WERI-Rb-1 (cell line): ENCODE results near the gene ZFP64.
"Not testable (repeated sequence)": the region's sequence is repeated elsewhere in the genome, so short reads cannot be mapped to it uniquely, and the experiment has no call there.

ENCODE experiments used
- DNase-seq: peaks from one replicate; pipeline ENCODE4 v3.0.0-alpha.2; 2020
- H3K27ac ChIP-seq: fragments of 250-450 bp; sonication (Bioruptor Pico); 2 replicates; pipeline ENCODE4 v1.5.1; 2020; ENCODE audit warnings: mild to moderate bottlenecking, moderate library complexity
- H3K27me3 ChIP-seq: fragments of 250-450 bp; sonication (Bioruptor Pico); 2 replicates; pipeline ENCODE4 v1.5.1; 2021; ENCODE audit warnings: mild to moderate bottlenecking, low read depth, moderate library complexity; ENCODE audit not compliant: insufficient read depth, severe bottlenecking
- H3K36me3 ChIP-seq: fragments of 250-450 bp; sonication (Bioruptor Pico); 2 replicates; pipeline ENCODE4 v1.5.1; 2020; ENCODE audit warnings: mild to moderate bottlenecking, moderate library complexity
- H3K4me3 ChIP-seq: 2 replicates; pipeline ENCODE4 v1.5.1; 2011; ENCODE audit warnings: low read depth, mild to moderate bottlenecking, control low read depth, low read length
- H3K9me3 ChIP-seq: fragments of 250-450 bp; sonication (Bioruptor Pico); 2 replicates; pipeline ENCODE4 v1.5.1; 2021; ENCODE audit warnings: mild to moderate bottlenecking, moderate library complexity; ENCODE audit not compliant: severe bottlenecking
- TF ChIP-seq, protein P1 (sequence below): IDR thresholded peaks from 2 replicates; pipeline ENCODE4 v1.5.1; 2011; ENCODE audit warnings: low read depth, mild to moderate bottlenecking, control low read depth, inconsistent platforms, low read length

The ZFP64 gene

DNA sequence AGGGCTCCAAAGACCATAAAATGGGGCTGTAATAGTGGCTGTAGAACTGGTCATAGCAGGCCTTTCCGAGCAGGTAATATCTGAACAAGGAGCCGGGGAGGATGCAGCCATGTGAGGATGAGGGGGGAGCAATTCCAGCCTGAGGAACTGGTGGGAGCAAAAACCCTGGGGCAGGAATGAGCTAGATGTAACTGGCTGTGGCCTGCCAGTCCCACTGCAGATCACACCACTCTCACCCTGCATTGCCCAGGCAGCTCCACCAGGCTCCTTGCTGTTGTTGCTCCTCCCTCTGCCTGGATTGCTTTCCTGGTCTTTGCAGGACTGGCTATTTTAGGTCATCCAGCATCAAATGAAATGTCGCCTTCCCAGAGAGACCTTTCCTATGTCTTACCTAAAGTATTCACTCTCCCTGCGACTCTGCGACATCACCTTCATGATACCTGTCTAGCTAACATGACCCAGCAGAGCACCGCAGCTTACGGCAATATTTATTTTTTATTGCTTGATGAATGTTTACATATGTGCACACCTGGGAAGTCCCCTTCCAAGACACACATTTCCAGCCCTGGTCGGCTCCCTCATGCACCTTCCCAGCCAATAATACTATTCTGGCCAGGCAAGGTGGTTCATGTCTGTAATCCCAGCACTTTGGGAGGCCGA is 2.4 kb upstream of the ZFP64 start:
- H3K27ac ChIP-seq, result no peak overlapping the region
- no peaks in the 10 kb centered on the region; the same call in 1 of the 2 replicates for H3K36me3 ChIP-seq
- no peaks in the 10 kb centered on the region for H3K27me3 ChIP-seq
- H3K4me3 ChIP-seq, result no peak overlapping the region
- TF ChIP-seq, protein P1, sequence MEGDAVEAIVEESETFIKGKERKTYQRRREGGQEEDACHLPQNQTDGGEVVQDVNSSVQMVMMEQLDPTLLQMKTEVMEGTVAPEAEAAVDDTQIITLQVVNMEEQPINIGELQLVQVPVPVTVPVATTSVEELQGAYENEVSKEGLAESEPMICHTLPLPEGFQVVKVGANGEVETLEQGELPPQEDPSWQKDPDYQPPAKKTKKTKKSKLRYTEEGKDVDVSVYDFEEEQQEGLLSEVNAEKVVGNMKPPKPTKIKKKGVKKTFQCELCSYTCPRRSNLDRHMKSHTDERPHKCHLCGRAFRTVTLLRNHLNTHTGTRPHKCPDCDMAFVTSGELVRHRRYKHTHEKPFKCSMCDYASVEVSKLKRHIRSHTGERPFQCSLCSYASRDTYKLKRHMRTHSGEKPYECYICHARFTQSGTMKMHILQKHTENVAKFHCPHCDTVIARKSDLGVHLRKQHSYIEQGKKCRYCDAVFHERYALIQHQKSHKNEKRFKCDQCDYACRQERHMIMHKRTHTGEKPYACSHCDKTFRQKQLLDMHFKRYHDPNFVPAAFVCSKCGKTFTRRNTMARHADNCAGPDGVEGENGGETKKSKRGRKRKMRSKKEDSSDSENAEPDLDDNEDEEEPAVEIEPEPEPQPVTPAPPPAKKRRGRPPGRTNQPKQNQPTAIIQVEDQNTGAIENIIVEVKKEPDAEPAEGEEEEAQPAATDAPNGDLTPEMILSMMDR, result no peak
- DNase-seq, result no peak
- H3K9me3 ChIP-seq, result no peaks in the 10 kb centered on the region

DNA sequence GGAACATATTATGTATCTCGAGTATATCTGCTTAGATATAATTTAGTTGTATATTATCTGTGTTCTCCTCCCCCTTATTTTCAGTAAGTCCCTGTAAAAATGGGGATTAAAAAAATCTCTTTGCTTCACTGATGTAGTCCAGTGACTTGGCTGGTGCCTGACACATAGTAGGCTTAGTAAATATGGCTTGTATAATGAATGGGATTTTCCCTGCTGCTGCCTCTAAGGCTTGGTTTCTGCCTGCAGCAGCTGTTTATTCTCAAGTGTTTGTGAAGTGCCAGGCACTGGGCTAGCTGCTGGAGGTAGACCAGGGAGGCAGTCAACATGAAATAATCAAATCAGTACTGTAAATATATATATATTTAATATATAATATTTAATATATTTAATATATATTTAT is 1.6 kb upstream of the ZFP64 start:
- H3K36me3 ChIP-seq, result no peaks in the 10 kb centered on the region; the same call in 1 of the 2 replicates
- DNase-seq, result no peak
- no peaks in the 10 kb centered on the region for H3K9me3 ChIP-seq
- H3K27ac ChIP-seq, result no peak overlapping the region
- no peak overlapping the region for H3K4me3 ChIP-seq
- H3K27me3 ChIP-seq, result no peaks in the 10 kb centered on the region
- TF ChIP-seq, protein P1, result no peak

DNA sequence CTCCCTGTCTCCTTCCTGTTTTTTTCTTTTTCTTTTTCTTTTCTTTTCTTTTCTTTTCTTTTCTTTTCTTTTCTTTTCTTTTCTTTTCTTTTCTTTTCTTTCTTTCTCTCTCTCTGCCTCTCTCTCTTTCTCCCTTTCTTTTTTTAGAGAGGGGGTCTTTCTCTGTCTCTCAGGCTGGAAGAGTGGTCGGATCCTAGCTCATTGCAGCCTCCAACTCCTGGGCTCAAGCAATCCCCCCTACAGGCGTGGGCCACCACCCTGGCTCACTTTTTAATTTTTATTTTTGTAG is 1.1 kb upstream of the ZFP64 start:
- Histone ChIP-seq H3K27ac (peak overlapping the region; percentile 80), H3K4me3 (peak overlapping the region; percentile 93)
- H3K9me3 ChIP-seq, H3K36me3 ChIP-seq, DNase-seq, H3K27me3 ChIP-seq: not testable (repeated sequence)

DNA sequence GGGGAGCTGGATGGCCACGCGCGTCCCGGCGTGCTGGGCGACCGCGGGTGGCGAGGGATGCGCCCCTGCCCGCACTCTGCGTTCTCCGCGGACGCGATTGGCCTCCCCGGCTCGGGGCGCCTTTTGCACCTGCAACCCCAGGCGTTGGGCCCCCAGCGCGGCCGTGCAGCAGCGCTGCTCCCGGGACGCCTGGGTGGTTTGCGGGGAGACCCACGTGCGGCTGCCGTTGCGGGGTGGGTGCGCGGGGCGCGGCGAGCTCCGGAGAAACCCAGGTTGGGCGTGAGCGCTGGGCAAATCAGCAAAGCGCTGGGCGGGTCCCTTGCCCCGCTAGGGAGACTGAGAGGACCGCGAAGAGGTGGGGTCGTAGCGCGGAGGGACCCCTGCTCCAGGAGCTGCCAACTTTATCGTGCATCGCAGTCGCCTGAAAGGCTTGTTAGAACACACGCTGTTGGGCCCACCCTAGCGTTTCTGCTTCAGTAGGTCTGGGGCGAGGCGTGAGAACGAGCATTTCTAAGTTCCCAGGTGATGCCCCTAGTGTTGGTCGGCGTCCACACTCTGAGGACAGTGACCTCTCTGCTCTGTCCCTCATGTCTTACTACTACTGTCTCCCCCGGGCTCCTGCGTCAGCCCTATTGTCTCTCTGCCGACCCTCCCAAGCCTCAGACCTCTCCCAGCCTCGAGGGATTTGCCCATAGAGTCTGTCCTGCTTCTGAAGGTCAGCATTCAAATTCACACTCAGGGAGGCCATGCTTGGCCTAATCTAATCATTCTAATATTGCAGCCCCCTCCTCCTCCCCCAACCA is 538 bp upstream of the ZFP64 start:
- Histone ChIP-seq H3K9me3 (no peaks in the 10 kb centered on the region), H3K4me3 (peak overlapping the region; percentile 93), H3K36me3 (no peaks in the 10 kb centered on the region; the same call in 1 of the 2 replicates), H3K27ac (peak overlapping the region; percentile 80), H3K27me3 (no peaks in the 10 kb centered on the region)
- peak; percentile 65 for DNase-seq
- TF ChIP-seq, protein P1, result peak; percentile 75

DNA sequence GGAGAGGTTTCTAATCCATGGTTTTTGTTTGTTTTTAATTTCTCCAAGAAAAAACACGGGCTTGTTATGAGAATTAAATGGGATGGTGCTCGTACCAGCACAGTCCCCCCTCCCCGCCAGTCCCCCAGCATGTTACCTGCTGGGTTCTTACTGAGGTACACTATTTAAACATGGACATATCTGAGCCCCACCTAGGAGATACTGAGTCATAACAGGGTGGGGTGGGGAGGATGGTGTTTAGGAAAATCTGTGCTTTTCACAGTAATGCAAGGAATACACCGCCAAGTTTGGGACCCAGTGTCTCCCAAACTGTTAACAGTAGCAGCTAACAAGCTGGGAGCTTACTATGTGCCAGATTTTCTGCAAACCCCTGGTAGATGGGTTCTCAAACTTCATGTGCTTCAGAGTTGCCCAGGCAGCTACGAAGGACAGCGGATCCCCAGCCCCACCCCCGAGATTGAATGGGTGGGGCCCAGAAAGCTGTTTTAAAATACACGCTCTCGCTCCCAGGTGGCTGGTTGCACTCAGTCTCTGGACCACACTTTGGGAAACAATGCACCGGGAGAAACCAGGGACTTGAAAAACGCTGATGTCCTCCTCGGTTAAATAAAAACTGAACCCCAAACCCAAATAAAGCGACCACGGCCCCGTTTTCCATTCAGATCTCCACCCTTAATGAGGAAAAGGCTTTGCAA is 995 bp downstream of the ZFP64 start:
- Histone ChIP-seq H3K27ac (peak overlapping the region; percentile 80), H3K36me3 (no peaks in the 10 kb centered on the region; the same call in 1 of the 2 replicates), H3K9me3 (no peaks in the 10 kb centered on the region), H3K27me3 (no peaks in the 10 kb centered on the region), H3K4me3 (peak overlapping the region; percentile 93)
- TF ChIP-seq, protein P1, result no peak
- DNase-seq, result peak; percentile 34

DNA sequence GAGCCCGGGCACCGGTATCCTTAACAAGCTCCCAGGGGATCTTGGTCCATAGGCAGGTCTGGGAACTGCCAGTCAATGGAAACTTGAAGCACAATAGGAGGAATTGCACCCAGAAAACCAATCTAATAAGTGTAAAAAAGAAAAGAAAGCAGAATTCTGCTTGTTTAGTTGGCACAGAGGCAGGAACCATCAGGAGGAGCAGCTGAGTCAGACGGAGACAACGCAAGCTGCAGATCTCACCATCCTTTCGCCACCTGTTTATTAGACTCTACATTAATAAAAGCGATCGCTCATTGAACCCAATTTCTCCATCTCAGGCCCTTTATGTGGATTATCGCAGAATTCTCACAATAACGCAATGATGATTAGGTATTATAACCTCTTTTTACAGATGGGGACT is 9.8 kb downstream of the ZFP64 start:
- no peak for DNase-seq
- no peaks in the 10 kb centered on the region for H3K27me3 ChIP-seq
- no peak overlapping the region for H3K27ac ChIP-seq
- peaks cover 16% of the 10 kb centered on the region for H3K36me3 ChIP-seq
- TF ChIP-seq, protein P1, result no peak
- no peak overlapping the region for H3K4me3 ChIP-seq
- H3K9me3 ChIP-seq, result no peaks in the 10 kb centered on the region
